Middle frontal gyrus (tissue), 1 donor: ENCODE results near the gene SPATA12.

Experiments used
- DNase-seq: peaks from one replicate; pipeline ENCODE4 v3.0.0-alpha.2; 2015; ENCODE audit warnings: low spot score; ENCODE audit errors: extremely low spot score

The SPATA12 gene

GRCh38 chr3:57060089-57060821, at the start of gene SPATA12:
Gene SPATA12, plus strand, starts transcription at chr3:57060664. Its CDS starts 13,031 bp downstream, at chr3:57073695.
- no peak for DNase-seq

GRCh38 chr3:57011022-57011421, 49.4 kb upstream of the SPATA12 start:
- no peak for DNase-seq

GRCh38 chr3:57012847-57013246, 47.6 kb upstream of the SPATA12 start:
- DNase-seq = no peak

GRCh38 chr3:57015350-57015729, 45.1 kb upstream of the SPATA12 start:
- no peak for DNase-seq

- DNase-seq = no peak
Measured at GRCh38 chr3:57015912-57016311, 44.6 kb upstream of the SPATA12 start.

- peak; percentile 67 for DNase-seq
Measured at GRCh38 chr3:57017459-57017845, 43.0 kb upstream of the SPATA12 start.

- no peak for DNase-seq
Measured at GRCh38 chr3:57018246-57018645, 42.2 kb upstream of the SPATA12 start.

- no peak for DNase-seq
Measured at GRCh38 chr3:57019057-57019456, 41.4 kb upstream of the SPATA12 start.

- DNase-seq = no peak
Measured at GRCh38 chr3:57025237-57025636, 35.2 kb upstream of the SPATA12 start.

- no peak for DNase-seq
Measured at GRCh38 chr3:57026944-57027343, 33.5 kb upstream of the SPATA12 start.

- DNase-seq = no peak
Measured at GRCh38 chr3:57029383-57029782, 31.1 kb upstream of the SPATA12 start.

GRCh38 chr3:57029924-57030323, 30.5 kb upstream of the SPATA12 start:
- DNase-seq = no peak

- DNase-seq = no peak
Measured at GRCh38 chr3:57030721-57031120, 29.7 kb upstream of the SPATA12 start.

- no peak for DNase-seq
Measured at GRCh38 chr3:57031631-57032541, 28.6 kb upstream of the SPATA12 start.

- no peak for DNase-seq
Measured at GRCh38 chr3:57036952-57037351, 23.5 kb upstream of the SPATA12 start.

GRCh38 chr3:57038466-57039164, 21.8 kb upstream of the SPATA12 start:
- no peak for DNase-seq

GRCh38 chr3:57041674-57042073, 18.8 kb upstream of the SPATA12 start:
- no peak for DNase-seq

GRCh38 chr3:57043518-57043917, 16.9 kb upstream of the SPATA12 start:
- DNase-seq = no peak

- DNase-seq = no peak
Measured at GRCh38 chr3:57046101-57046765, 14.2 kb upstream of the SPATA12 start.

- DNase-seq = peak; percentile 8
Measured at GRCh38 chr3:57048052-57048671, 12.3 kb upstream of the SPATA12 start.

- no peak for DNase-seq
Measured at GRCh38 chr3:57048728-57049127, 11.7 kb upstream of the SPATA12 start.
